Chondrocyte (in vitro differentiated cells): ENCODE data around the gene PALM. TPM values are rescaled to one million over a fixed set of nuclear protein-coding genes. Genes with fewer than 3 reads are reported as not detected.
"Not testable (repeated sequence)": the region's sequence is repeated elsewhere in the genome, so short reads cannot be mapped to it uniquely, and the experiment has no call there.

ENCODE experiments used
- DNase-seq: peaks from one replicate; pipeline ENCODE4 v3.0.0; 2021; ENCODE audit warnings: mixed read lengths, low spot score
- H3K27ac Mint-ChIP-seq: one replicate; pipeline ENCODE4 v1.8.0; 2021; ENCODE audit warnings: mild to moderate bottlenecking, moderate library complexity, mixed read lengths; ENCODE audit not compliant: unreplicated experiment
- H3K27me3 Mint-ChIP-seq: 2 replicates; pipeline ENCODE4 v1.8.0; 2021; ENCODE audit warnings: low read depth, mixed read lengths
- H3K36me3 Mint-ChIP-seq: 2 replicates; pipeline ENCODE4 v1.8.0; 2021; ENCODE audit warnings: low read depth, mixed read lengths
- H3K4me1 Mint-ChIP-seq: 2 replicates; pipeline ENCODE4 v1.8.0; 2021; ENCODE audit warnings: low read depth, mild to moderate bottlenecking, mixed read lengths
- H3K4me3 Mint-ChIP-seq: one replicate; pipeline ENCODE4 v1.8.0; 2021; ENCODE audit warnings: mild to moderate bottlenecking, moderate library complexity, mixed read lengths; ENCODE audit not compliant: unreplicated experiment
- H3K9me3 Mint-ChIP-seq: 2 replicates; pipeline ENCODE4 v1.8.0; 2021; ENCODE audit warnings: low read depth, mixed read lengths
- CTCF ChIP-seq: fragments of 200-600 bp; sonication (generic); IDR thresholded peaks from 2 replicates; pipeline ENCODE4 v1.5.0; 2021; ENCODE audit warnings: antibody characterized with exemption, mild to moderate bottlenecking, moderate library complexity
- total RNA-seq: library from RNA; stranded (reverse); gene quantifications from 3 replicates; pipeline ENCODE4 v1.2.1, GENCODE V29; 2021

PALM gene
- total RNA-seq, 1 donor from 2014 or later = 182 TPM

GRCh38 chr19:728011-728410 lies 19.3 kb downstream of the PALM start:
- no peak for TF ChIP-seq CTCF
- no peak overlapping the region for H3K4me3 Mint-ChIP-seq
- peak overlapping the region; percentile 27 for H3K27ac Mint-ChIP-seq
- peaks cover 11% of the 10 kb centered on the region for H3K4me1 Mint-ChIP-seq
- H3K9me3 Mint-ChIP-seq = no peaks in the 10 kb centered on the region
- no peaks in the 10 kb centered on the region for H3K27me3 Mint-ChIP-seq
- no peak for DNase-seq
- H3K36me3 Mint-ChIP-seq = peaks cover 13% of the 10 kb centered on the region

GRCh38 chr19:729564-729963 lies 20.8 kb downstream of the PALM start:
- not testable (repeated sequence) for H3K27me3 Mint-ChIP-seq, H3K4me3 Mint-ChIP-seq, H3K9me3 Mint-ChIP-seq, H3K27ac Mint-ChIP-seq, DNase-seq
- peaks cover 16% of the 10 kb centered on the region for H3K4me1 Mint-ChIP-seq
- peaks cover 21% of the 10 kb centered on the region for H3K36me3 Mint-ChIP-seq

- H3K27ac Mint-ChIP-seq = no peak overlapping the region
- no peaks in the 10 kb centered on the region for H3K9me3 Mint-ChIP-seq
- DNase-seq = no peak
- TF ChIP-seq CTCF = no peak
- H3K4me1 Mint-ChIP-seq = peaks cover 16% of the 10 kb centered on the region
- no peaks in the 10 kb centered on the region for H3K27me3 Mint-ChIP-seq
- H3K36me3 Mint-ChIP-seq = peaks cover 24% of the 10 kb centered on the region
- no peak overlapping the region for H3K4me3 Mint-ChIP-seq
Measured at GRCh38 chr19:729965-730668, 21.4 kb downstream of the PALM start.

- peaks cover 16% of the 10 kb centered on the region for H3K4me1 Mint-ChIP-seq
- H3K9me3 Mint-ChIP-seq = no peaks in the 10 kb centered on the region
- no peak overlapping the region for H3K4me3 Mint-ChIP-seq
- H3K36me3 Mint-ChIP-seq = peaks cover 24% of the 10 kb centered on the region
- no peak for TF ChIP-seq CTCF
- DNase-seq = no peak
- H3K27ac Mint-ChIP-seq = no peak overlapping the region
- H3K27me3 Mint-ChIP-seq = no peaks in the 10 kb centered on the region
Measured at GRCh38 chr19:731000-731399, 22.3 kb downstream of the PALM start.

GRCh38 chr19:732148-733069 lies 23.7 kb downstream of the PALM start:
- Mint-ChIP-seq H3K9me3 (no peaks in the 10 kb centered on the region), H3K27ac (no peak overlapping the region), H3K4me3 (no peak overlapping the region), H3K27me3 (no peaks in the 10 kb centered on the region), H3K36me3 (peaks cover 20% of the 10 kb centered on the region), H3K4me1 (peaks cover 12% of the 10 kb centered on the region)
- no peak for DNase-seq
- no peak for TF ChIP-seq CTCF
